SJSA1 (cell line): ENCODE data around the gene RELA. TPM values are rescaled to one million over a fixed set of nuclear protein-coding genes. Genes with fewer than 3 reads are reported as not detected.
A peak's percentile ranks its signal among the peaks of the same experiment; 100 is the strongest.
"Not testable (repeated sequence)": the region's sequence is repeated elsewhere in the genome, so short reads cannot be mapped to it uniquely, and the experiment has no call there.

ENCODE experiments used
- DNase-seq, 2 experiments: peaks; one replicate each; pipeline ENCODE4 v3.0.0-alpha.2; 2015 to 2020; ENCODE audit warnings: low spot score in 2 of 2, low read depth in 1 of 2
- H3K27ac ChIP-seq: fragments of 250-450 bp; sonication (Bioruptor Pico); 2 replicates; pipeline ENCODE4 v1.5.1; 2020; ENCODE audit warnings: mild to moderate bottlenecking, moderate library complexity
- H3K27me3 ChIP-seq: fragments of 250-450 bp; sonication (Bioruptor Pico); replicated peaks from 2 replicates; pipeline ENCODE4 v1.5.1; 2020; ENCODE audit warnings: mild to moderate bottlenecking, moderate library complexity
- H3K36me3 ChIP-seq: fragments of 250-450 bp; sonication (Bioruptor Pico); 2 replicates; pipeline ENCODE4 v1.5.1; 2020; ENCODE audit warnings: mild to moderate bottlenecking
- H3K4me1 ChIP-seq: fragments of 250-450 bp; sonication (Bioruptor Pico); replicated peaks from 2 replicates; pipeline ENCODE4 v1.6.1; 2021; ENCODE audit warnings: mild to moderate bottlenecking
- H3K4me3 ChIP-seq: fragments of 250-450 bp; sonication (Bioruptor Pico); 2 replicates; pipeline ENCODE4 v1.5.1; 2020; ENCODE audit warnings: mild to moderate bottlenecking
- H3K9me3 ChIP-seq: fragments of 250-450 bp; sonication (Bioruptor Pico); replicated peaks from 2 replicates; pipeline ENCODE4 v1.5.1; 2020; ENCODE audit warnings: mild to moderate bottlenecking
- total RNA-seq: library from RNA; depleted of rRNA; stranded (reverse); fragments of >200 nt; shearing (Covaris generic); gene quantifications from 2 replicates; pipeline ENCODE4 v1.2.3, GENCODE V29; 2014; rRNA removed

RELA gene
- 51.7 and 63.3 TPM in 2 replicates for total RNA-seq

GRCh38 chr11:65662799-65663638, at the start of gene RELA:
Gene RELA (minus strand): TSS chr11:65662916. CDS start chr11:65662832, 84 bp downstream.
- peaks cover 53% of the 10 kb centered on the region for H3K36me3 ChIP-seq

GRCh38 chr11:65711785-65712632, 49.3 kb upstream of the RELA start, which contains the start of gene KAT5:
Gene KAT5 (plus strand): TSS chr11:65712252. CDS start chr11:65712268, 16 bp downstream.
- Histone ChIP-seq H3K4me1 (peaks cover 24% of the 10 kb centered on the region), H3K4me3 (peak within 1 kb of the TSS; percentile 57), H3K9me3 (no peaks in the 10 kb centered on the region), H3K27ac (peak within 1 kb of the TSS; percentile 96), H3K27me3 (no peaks in the 10 kb centered on the region), H3K36me3 (peaks cover 45% of the 10 kb centered on the region)
- DNase-seq = peak; percentile 100

More at GRCh38 chr11:65662799-65663638, at the start of gene RELA:
- Histone ChIP-seq H3K9me3 (no peaks in the 10 kb centered on the region), H3K27me3 (no peaks in the 10 kb centered on the region), H3K4me1 (peaks cover 20% of the 10 kb centered on the region), H3K27ac (peak within 1 kb of the TSS; percentile 88), H3K4me3 (peak within 1 kb of the TSS; percentile 95)
- DNase-seq = peak; percentile 99 to 100

GRCh38 chr11:65710421-65710820, 47.7 kb upstream of the RELA start:
- DNase-seq = no peak
- Histone ChIP-seq H3K4me1 (peaks cover 24% of the 10 kb centered on the region), H3K9me3 (no peaks in the 10 kb centered on the region), H3K36me3 (peaks cover 29% of the 10 kb centered on the region), H3K27me3 (peaks cover 5% of the 10 kb centered on the region), H3K27ac (no peak overlapping the region), H3K4me3 (no peak overlapping the region)

- no peaks in the 10 kb centered on the region for H3K9me3 ChIP-seq
- H3K36me3 ChIP-seq = peaks cover 21% of the 10 kb centered on the region
- H3K27me3 ChIP-seq = peaks cover 5% of the 10 kb centered on the region
- H3K27ac ChIP-seq = no peak overlapping the region
- no peak for DNase-seq
- H3K4me1 ChIP-seq = peaks cover 24% of the 10 kb centered on the region
- H3K4me3 ChIP-seq = no peak overlapping the region
Measured at GRCh38 chr11:65709661-65710060, 46.9 kb upstream of the RELA start.

GRCh38 chr11:65708451-65708850, 45.7 kb upstream of the RELA start:
- no peak for DNase-seq
- Histone ChIP-seq H3K4me3 (no peak overlapping the region), H3K36me3 (peaks cover 9% of the 10 kb centered on the region), H3K27ac (no peak overlapping the region), H3K27me3 (peaks cover 8% of the 10 kb centered on the region), H3K9me3 (no peaks in the 10 kb centered on the region), H3K4me1 (peaks cover 24% of the 10 kb centered on the region)

- not testable (repeated sequence) for H3K4me3 ChIP-seq, DNase-seq, H3K27ac ChIP-seq, H3K36me3 ChIP-seq, H3K9me3 ChIP-seq
- Histone ChIP-seq H3K27me3 (peaks cover 19% of the 10 kb centered on the region), H3K4me1 (peaks cover 14% of the 10 kb centered on the region)
Measured at GRCh38 chr11:65707002-65707401, 44.3 kb upstream of the RELA start.

GRCh38 chr11:65706303-65706763, 43.6 kb upstream of the RELA start:
- Histone ChIP-seq H3K27me3 (peaks cover 25% of the 10 kb centered on the region), H3K4me1 (peaks cover 12% of the 10 kb centered on the region)
- not testable (repeated sequence) for H3K4me3 ChIP-seq, H3K36me3 ChIP-seq, H3K9me3 ChIP-seq, H3K27ac ChIP-seq
- peak; percentile 47 to 85 for DNase-seq

GRCh38 chr11:65703846-65704245, 41.1 kb upstream of the RELA start:
- Histone ChIP-seq H3K27ac (no peak overlapping the region), H3K4me3 (no peak overlapping the region), H3K9me3 (no peaks in the 10 kb centered on the region), H3K27me3 (peaks cover 31% of the 10 kb centered on the region), H3K36me3 (no peaks in the 10 kb centered on the region), H3K4me1 (no peaks in the 10 kb centered on the region)
- no peak for DNase-seq

GRCh38 chr11:65701686-65702085, 39.0 kb upstream of the RELA start:
- no peak for DNase-seq
- no peak overlapping the region for H3K4me3 ChIP-seq
- no peaks in the 10 kb centered on the region for H3K36me3 ChIP-seq
- no peaks in the 10 kb centered on the region; the same call in 1 of the 2 replicates for H3K4me1 ChIP-seq
- no peak overlapping the region for H3K27ac ChIP-seq
- H3K27me3 ChIP-seq = peaks cover 36% of the 10 kb centered on the region
- no peaks in the 10 kb centered on the region for H3K9me3 ChIP-seq

- DNase-seq = no peak
- Histone ChIP-seq H3K27ac (no peak overlapping the region), H3K36me3 (no peaks in the 10 kb centered on the region), H3K4me3 (no peak overlapping the region), H3K27me3 (peaks cover 33% of the 10 kb centered on the region), H3K4me1 (peaks cover 7% of the 10 kb centered on the region), H3K9me3 (no peaks in the 10 kb centered on the region)
Measured at GRCh38 chr11:65700399-65700798, 37.7 kb upstream of the RELA start.

GRCh38 chr11:65699306-65699705, 36.6 kb upstream of the RELA start:
- Histone ChIP-seq H3K9me3 (no peaks in the 10 kb centered on the region), H3K27ac (no peak overlapping the region), H3K4me3 (no peak overlapping the region), H3K36me3 (no peaks in the 10 kb centered on the region), H3K4me1 (peaks cover 7% of the 10 kb centered on the region), H3K27me3 (peaks cover 36% of the 10 kb centered on the region)
- DNase-seq = no peak

GRCh38 chr11:65698205-65698604, 35.5 kb upstream of the RELA start:
- H3K27me3 ChIP-seq = peaks cover 31% of the 10 kb centered on the region
- no peak overlapping the region for H3K27ac ChIP-seq
- H3K4me3 ChIP-seq = no peak overlapping the region
- peak in 1 of 2 experiments; percentile 38 for DNase-seq
- H3K9me3 ChIP-seq = no peaks in the 10 kb centered on the region
- peaks cover 7% of the 10 kb centered on the region for H3K4me1 ChIP-seq
- no peaks in the 10 kb centered on the region for H3K36me3 ChIP-seq

- Histone ChIP-seq H3K9me3 (no peaks in the 10 kb centered on the region), H3K27ac (no peak overlapping the region), H3K27me3 (peaks cover 23% of the 10 kb centered on the region), H3K36me3 (no peaks in the 10 kb centered on the region), H3K4me3 (no peak overlapping the region), H3K4me1 (peaks cover 7% of the 10 kb centered on the region)
- DNase-seq = no peak
Measured at GRCh38 chr11:65696802-65697552, 34.3 kb upstream of the RELA start.
